GM19193 (cell line): ENCODE measurements around the gene GPRIN1.

Experiments
- POLR2A ChIP-seq: IDR thresholded peaks from 4 replicates; pipeline ENCODE4 v1.6.1; 2011; ENCODE audit not compliant: insufficient read depth, insufficient read length; ENCODE audit errors: extremely low read depth

The GPRIN1 gene

DNA sequence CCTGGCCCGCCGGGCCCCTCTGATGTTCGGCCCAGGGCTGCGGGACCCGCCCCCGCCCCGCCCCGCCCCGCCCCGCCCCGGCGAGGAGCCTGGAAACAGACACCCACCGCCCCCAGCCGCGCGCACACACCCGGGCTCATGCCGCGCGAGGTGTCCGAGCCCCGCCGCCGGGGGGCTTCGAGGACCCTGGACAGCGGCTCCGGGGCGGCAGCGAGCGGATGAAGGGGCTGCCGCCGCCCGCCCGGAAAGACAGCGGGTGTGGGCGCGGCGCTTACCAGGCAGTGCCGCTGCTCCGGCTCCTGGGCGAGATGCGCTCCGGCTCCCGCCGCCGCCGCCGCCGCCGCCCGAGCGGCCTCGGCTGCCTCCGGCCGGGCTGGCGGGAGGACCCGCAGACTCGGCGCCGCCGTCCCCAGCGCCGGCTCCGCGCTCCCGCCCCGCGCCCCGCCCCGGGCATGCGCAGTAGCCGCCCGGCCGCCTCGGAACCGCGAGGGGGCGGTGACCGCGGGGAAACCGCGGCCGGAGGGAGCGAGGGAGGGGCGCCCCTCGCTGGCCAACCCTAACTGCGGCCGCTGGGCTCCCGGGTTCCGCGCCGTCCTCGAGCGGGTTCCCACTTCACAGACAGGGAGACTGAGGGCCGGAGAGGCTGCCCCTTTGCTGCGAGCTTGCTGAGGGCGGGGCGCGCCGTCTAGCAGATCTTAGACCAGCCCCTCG, at the start of gene GPRIN1:
TSS of gene GPRIN1 (minus strand) at position 433 of the 711 bp plus-strand sequence. CDS start 10,322 bp downstream, outside the sequence.
- TF ChIP-seq POLR2A = peak; percentile 32

DNA sequence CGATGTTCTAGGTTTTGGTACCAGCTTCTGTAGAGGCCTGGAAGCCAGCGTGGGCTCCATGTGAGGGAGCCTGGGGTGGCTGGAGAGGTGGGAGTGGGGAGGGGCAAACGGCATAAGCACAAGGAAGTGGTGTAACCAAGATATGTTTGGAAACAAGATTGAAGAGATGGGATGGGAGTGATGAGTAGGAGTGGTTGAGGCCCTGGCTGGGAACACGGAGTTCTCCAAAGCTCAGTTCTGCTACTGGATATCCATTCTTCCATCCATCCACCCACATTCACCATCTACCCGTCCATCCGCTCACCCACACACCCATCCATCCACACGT, 49.5 kb upstream of the GPRIN1 start:
- no peak for TF ChIP-seq POLR2A

DNA sequence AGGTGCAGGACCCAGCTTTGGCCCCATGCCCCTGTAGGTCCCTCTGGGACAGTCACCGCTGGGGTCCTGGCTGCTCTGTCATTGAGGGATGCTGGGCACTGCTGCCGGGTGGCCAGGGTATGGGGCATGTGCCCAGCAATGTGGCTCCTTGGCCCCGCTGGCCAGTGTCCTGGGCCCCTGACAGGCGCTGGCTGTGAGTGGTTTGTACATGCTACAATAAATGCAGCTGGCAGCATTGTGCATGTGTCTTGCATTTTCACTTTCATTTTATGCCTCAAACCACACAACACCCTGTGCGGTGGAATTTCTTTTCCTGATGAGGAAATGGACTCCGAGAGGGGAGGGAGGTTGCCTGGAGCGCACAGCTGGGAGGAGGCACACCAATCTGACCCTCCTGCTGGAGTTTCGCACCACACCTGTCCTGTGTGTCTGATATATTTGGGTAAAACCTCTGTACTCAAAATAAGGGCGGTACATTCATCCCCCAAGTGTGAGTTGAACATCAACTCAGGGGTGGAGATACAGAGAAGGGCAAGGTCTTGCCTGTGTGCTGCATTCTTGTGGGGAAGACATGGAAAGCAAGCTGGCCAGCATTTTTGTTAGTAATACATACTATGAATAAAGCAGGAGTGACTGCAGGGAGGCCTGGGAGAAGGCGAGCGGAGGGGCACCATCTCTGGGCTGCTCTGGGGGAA, 49.0 kb upstream of the GPRIN1 start:
- TF ChIP-seq POLR2A = no peak

DNA sequence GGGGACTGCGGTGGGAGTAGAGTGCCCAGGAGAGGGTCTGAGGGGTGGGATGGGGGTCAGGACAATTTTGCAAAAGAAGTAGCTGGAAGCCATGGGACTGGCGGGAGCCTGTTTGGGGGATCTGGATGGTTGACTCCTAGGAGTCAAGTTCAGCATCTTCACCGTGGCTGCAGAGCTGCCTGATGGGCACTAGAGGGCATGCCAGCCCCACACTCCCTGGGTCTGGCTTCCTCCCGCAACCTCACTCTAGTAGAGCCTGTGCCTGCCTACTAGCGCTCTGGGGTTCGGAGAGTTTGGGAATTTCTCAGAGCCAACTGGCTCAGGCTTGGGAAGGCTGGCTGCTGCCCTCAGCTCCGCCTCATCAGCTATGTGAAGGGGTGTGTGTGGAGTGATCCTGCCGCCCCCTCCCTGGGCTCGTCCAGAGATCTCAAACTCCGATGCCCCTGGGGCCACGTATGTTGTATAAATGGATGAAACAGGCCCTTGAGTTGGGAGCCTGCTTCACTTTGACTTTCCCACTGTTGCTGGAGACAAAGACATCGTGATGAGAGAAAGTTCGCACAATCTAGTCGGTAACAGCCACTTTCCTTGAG, 48.1 kb upstream of the GPRIN1 start:
- TF ChIP-seq POLR2A = no peak

DNA sequence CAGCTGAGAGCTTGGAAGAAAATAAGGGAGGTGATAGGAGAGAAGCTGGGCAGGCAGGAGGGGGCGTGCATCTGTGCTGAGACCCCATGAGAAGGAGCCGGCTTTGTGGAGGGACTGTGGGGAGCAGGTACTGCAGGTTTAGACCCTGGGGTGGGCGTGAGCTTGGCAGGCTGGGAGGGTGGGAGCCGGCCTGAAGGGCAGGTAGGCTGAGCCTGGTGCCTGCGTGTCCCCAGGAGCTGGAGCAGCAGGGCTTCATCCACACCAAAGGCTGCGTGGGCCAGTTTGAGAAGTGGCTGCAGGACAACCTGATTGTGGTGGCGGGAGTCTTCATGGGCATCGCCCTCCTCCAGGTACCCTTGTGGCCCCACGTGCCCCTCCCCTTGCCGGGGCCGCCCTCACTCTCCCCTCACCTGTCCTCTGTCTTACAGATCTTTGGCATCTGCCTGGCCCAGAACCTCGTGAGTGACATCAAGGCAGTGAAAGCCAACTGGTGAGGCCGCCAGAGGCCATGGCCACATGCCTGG, 46.6 kb upstream of the GPRIN1 start:
- no peak for TF ChIP-seq POLR2A

DNA sequence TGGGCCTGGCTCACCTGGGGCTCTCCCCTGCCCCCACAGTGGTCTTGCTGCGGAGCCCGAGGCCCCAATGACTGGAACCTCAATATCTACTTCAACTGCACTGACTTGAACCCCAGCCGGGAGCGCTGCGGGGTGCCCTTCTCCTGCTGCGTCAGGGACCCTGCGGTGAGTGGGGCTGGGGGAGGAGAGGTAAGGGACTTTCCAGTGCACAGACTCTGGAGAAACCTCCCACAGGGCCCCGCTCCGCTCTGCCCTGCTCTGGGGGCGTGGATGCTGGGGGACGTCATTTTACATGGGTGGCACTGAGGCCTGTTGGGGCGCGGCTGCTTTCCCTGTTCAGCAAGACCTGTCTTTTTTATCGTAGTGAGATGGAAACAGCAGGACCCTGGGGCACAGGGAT, 44.9 kb upstream of the GPRIN1 start:
- no peak for TF ChIP-seq POLR2A

DNA sequence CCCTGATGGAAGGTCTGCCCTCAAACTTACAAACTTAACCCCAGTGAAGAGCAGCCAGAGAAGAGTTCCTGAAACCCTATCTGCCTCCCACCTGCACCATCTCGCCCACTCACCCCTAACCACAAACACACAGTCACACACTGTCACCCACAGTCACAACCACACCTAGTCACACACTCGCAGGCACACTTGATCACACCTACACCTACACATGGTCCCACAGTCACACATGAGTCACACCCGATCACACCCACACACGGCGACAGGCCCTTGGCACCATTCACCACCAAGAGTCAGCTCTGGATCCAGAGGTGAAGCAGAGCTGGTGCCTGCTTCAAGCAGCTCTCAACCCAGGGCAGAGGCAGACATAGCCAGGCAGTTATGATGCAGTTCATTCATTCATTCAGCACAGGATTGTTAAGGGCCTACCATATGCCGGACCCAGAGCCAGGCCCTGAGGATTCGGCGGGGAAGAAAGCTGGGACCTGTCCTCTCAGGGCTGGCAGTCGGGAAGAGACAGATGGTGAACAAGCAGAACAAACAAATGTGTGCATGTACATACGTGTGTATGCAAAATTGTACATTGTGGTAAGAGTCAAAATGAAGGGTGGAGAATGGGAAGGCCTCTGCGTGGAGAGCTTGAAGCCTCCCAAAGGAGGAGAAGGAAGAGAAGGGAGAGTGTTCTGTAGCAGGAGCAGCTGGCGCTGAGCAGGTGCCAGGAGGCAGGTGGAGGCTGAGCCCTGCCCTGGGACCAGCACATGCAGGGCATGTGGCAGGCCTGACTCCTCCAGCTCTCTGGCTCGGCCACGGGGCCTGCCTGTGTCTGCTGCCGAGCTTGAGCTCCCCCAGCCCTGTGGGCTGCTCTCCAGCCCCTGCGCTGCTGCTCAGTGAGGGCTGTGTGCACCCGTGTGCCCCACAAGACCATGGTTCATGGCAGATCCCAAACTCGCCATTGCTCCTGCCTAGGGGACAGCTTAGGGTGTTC, 43.7 kb upstream of the GPRIN1 start:
- TF ChIP-seq POLR2A = no peak

DNA sequence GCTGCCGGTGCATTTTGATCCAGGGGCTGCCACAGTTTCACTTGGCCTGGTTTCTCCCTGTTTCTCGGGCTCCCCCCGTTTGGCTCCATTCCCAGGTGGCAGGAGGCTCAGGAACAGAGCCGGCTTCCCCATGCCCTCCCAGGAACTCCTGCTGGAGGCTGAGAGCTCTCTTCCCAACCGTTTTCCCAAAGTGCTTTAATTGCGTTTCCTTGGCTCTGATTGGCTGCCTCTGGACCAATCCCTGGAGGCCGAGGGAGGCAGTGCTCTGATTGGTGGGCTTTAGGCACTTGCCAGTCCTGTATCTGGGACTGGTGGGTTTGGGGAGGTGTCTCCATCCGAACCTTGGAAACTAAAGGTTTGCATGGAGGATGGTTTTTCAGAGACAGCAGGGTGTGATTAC, 42.2 kb upstream of the GPRIN1 start:
- TF ChIP-seq POLR2A = no peak

DNA sequence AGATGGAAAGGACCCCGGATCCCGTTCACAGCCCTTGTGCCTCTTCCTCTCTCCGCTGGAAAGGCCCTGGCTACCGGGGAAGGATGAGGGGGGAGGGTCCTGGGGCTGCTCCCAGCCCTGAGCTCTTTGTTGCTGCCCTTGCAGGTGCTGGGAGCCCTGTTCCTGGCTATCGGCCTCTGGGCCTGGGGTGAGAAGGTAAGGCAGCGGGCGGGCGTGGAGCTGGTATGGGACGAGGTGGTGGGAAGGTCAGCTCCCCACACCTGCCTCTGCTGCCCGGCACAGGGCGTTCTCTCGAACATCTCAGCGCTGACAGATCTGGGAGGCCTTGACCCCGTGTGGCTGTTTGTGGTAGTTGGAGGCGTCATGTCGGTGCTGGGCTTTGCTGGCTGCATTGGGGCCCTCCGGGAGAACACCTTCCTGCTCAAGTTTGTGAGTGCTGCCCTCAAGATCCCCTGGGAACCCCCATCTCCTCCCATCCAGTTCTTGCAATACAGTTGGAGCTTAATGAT, 41.6 kb upstream of the GPRIN1 start:
- TF ChIP-seq POLR2A = no peak

DNA sequence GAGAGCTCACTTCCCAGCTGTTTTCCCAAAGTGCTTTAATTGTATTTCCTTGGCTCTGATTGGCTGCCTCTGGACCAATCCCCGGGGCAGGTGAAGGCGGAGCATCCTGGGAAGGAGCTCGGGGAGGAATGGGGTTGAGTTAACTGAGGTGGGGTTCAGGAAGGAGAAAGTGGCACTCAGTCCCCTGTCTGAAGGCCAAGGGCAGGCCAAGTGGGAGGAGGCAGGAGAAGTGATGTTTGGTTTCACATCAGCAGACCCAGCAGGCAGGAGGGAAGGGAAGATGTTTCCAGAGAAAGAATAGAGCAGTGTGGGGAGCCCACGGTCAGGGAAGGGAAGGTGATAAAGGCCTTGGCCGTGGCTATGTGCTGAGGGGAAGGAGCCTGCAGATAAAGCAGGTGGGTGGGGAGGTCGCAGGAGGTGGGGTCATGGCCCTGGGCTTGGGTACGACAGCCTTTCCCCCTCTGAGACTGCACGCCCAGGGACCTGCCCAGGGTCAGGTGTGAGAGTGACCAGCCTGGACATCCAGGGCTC, 40.5 kb upstream of the GPRIN1 start:
- no peak for TF ChIP-seq POLR2A

DNA sequence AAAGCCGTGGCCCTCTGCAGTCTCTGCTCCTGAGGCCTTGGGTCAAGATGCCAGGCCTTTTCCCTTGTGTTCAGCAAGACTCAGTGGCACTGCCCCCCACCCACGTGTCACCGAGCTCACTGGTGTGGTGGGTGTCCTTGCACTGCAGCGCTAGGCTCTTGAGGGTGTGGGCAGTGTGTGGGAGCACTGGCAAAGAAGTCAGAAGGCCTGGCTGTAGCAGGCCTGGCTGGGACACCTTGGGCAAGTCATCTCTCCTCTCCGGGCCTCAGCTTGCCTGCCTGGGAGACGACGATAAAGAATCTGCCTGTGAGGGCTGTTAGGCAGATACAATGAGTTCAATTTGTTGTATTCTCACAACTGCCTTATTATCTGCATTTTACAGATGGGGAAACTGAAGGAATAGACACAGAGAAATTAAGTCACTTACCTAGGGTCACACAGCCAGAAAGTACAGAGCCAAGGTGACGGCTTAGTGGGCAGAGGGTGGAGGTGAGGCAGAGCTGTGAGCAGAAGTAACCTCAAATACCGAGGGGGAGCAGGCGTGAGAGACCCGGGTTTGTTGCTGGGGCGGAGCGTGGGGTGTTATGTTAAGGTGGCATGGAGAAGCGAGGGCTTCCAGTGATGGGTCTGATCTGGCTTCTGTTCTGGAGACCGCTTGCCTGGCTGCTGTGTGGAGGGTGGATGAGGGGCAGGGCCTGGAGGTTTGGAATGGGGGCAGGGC, 38.7 kb upstream of the GPRIN1 start:
- TF ChIP-seq POLR2A = no peak

DNA sequence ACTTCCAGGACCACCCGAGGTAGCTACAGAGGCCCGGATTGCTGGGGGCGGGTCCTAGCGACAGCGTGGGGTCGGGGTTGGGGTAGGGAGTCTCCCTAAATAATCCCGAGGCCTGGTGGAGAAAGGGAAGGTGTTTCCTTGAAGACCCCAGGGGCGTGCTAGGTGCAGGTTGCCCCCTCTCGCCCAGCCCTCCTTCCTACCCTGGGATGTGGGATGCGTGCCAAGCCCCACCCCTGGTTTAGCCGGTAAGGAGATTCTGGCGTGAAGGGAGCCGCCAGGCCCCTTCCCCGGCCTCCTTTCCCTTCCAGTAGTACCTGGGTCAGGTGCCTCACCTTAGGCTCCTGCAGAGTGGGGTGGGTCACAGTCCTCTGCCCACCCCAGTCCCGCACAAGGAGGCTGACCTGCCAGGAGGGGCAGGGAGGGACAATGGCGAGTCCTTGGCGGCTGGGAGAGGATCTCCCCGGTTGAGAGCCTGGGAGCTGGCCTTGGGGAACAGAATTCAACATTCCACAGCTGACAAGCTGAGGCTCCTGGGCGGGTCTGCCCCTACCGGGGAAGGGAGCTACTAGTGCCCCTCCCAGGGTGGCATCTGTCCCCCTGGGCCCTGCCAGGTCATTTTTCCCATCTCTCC, 38.0 kb upstream of the GPRIN1 start:
- TF ChIP-seq POLR2A = no peak

DNA sequence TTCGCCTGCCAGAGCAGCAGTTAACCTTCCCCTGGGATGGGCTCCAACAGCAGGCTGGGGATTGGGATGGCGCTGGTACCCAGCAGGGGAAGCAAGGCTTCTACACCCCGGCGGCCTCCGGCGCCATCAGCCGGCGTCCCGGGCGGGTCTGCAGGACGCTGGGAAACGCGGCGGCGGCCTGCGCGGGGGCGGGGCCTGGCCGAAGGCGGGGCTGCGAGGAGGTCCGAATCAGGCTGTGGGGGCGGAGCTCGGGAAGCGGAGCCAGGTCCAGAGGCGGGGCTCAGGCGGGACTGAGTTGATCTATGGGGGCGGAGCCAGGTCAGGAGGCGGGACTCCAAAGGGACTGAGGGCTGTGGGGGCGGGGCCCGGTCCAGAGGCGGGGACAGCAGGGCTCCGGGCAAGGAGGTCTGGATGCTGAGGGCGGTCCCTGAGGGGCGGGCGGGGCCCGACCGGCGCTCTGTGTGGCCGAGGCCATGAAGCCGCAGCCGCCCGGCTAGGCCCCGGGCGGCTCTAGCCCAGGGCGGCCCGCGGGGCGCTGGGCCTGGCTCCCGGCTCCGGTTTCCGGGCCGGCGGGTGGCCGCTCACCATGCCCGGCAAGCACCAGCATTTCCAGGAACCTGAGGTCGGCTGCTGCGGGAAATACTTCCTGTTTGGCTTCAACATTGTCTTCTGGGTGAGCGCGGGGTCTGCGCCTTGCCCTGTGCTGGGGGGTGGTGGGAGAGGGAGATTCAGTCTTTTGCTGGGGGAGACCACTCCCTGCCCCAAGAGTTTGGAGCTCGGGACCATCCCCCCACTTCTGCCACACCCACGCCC, 37.3 kb upstream of the GPRIN1 start, which contains the start of gene TSPAN17:
TSS of gene TSPAN17 (plus strand) at position 455 of the 813 bp plus-strand sequence. CDS start at position 587, 132 bp downstream.
- TF ChIP-seq POLR2A = peak; percentile 97

DNA sequence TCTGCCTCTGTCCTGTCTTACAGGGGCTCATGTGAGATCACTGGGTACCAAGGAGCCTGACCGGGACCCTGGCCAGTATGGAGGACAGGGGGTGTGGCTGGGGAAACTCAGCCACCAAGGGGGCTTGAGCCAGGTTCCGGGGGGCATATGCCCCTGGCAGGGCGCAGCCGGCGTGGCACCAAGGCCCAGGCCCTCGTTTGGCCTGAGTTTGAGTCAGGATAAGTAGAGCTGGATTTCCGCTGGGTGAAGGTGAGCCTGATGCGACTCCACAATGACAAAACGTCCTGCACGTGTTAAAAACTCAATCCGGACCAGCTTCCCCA, 36.7 kb upstream of the GPRIN1 start:
- no peak for TF ChIP-seq POLR2A
